Measurements from ENCODE around the gene SCRN1.

DNA sequence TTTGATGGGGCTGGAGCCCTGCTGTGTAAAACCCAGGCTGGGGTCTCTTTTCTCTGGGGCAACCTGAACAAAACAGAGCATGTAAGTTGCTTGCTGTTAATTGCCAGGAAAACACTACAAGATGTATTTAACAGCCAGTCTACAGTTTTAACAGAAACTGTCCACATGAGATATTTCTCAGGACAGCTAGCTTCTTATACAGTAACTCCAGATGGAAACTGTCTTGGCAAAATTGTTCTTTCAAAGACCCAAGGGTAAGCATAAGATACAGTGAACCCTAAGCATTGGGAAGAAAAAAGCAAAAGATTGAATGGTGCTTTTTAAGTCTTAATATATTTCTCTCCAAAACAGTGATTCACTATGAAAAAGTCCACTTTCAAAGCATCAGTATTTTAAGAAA, 28.9 kb upstream of the SCRN1 start:
- TF ChIP-seq POLR2AphosphoS5 (IDR thresholded peaks at IDR 0.05), result no peak
- TF ChIP-seq, protein P1, sequence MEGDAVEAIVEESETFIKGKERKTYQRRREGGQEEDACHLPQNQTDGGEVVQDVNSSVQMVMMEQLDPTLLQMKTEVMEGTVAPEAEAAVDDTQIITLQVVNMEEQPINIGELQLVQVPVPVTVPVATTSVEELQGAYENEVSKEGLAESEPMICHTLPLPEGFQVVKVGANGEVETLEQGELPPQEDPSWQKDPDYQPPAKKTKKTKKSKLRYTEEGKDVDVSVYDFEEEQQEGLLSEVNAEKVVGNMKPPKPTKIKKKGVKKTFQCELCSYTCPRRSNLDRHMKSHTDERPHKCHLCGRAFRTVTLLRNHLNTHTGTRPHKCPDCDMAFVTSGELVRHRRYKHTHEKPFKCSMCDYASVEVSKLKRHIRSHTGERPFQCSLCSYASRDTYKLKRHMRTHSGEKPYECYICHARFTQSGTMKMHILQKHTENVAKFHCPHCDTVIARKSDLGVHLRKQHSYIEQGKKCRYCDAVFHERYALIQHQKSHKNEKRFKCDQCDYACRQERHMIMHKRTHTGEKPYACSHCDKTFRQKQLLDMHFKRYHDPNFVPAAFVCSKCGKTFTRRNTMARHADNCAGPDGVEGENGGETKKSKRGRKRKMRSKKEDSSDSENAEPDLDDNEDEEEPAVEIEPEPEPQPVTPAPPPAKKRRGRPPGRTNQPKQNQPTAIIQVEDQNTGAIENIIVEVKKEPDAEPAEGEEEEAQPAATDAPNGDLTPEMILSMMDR (IDR thresholded peaks at IDR 0.05), result no peak
- TF ChIP-seq POLR2A (IDR thresholded peaks at IDR 0.05), result no peak
